IMR-90 (cell line): ENCODE data around the gene DUSP9.

Experiments used
- POLR2A ChIP-seq: IDR thresholded peaks from 2 replicates; pipeline ENCODE4 v1.6.1; 2012; ENCODE audit warnings: mild to moderate bottlenecking, low read depth, low read length
- TF ChIP-seq, protein P1 (sequence below): fragments of 150-350 bp; IDR thresholded peaks from 2 replicates; pipeline ENCODE4 v1.6.1; 2016; ENCODE audit warnings: low read depth, mild to moderate bottlenecking, low read length, moderate library complexity, borderline replicate concordance
- TF ChIP-seq, protein P2 (sequence below): conservative IDR thresholded peaks from 2 replicates; pipeline ENCODE4 v1.5.1; 2012; ENCODE audit warnings: mild to moderate bottlenecking, low read depth, low read length, improper control_type of control experiment

GRCh38 chrX:153690466-153690865, 43.5 kb downstream of the DUSP9 start:
- TF ChIP-seq, protein P1, sequence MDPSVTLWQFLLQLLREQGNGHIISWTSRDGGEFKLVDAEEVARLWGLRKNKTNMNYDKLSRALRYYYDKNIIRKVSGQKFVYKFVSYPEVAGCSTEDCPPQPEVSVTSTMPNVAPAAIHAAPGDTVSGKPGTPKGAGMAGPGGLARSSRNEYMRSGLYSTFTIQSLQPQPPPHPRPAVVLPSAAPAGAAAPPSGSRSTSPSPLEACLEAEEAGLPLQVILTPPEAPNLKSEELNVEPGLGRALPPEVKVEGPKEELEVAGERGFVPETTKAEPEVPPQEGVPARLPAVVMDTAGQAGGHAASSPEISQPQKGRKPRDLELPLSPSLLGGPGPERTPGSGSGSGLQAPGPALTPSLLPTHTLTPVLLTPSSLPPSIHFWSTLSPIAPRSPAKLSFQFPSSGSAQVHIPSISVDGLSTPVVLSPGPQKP, result no peak
- TF ChIP-seq, protein P2, sequence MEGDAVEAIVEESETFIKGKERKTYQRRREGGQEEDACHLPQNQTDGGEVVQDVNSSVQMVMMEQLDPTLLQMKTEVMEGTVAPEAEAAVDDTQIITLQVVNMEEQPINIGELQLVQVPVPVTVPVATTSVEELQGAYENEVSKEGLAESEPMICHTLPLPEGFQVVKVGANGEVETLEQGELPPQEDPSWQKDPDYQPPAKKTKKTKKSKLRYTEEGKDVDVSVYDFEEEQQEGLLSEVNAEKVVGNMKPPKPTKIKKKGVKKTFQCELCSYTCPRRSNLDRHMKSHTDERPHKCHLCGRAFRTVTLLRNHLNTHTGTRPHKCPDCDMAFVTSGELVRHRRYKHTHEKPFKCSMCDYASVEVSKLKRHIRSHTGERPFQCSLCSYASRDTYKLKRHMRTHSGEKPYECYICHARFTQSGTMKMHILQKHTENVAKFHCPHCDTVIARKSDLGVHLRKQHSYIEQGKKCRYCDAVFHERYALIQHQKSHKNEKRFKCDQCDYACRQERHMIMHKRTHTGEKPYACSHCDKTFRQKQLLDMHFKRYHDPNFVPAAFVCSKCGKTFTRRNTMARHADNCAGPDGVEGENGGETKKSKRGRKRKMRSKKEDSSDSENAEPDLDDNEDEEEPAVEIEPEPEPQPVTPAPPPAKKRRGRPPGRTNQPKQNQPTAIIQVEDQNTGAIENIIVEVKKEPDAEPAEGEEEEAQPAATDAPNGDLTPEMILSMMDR, result no peak
- no peak for TF ChIP-seq POLR2A
